Measurements from ENCODE around the gene ACAP2.
"Not testable (repeated sequence)": the region's sequence is repeated elsewhere in the genome, so short reads cannot be mapped to it uniquely, and the experiment has no call there.

The ACAP2 gene

DNA sequence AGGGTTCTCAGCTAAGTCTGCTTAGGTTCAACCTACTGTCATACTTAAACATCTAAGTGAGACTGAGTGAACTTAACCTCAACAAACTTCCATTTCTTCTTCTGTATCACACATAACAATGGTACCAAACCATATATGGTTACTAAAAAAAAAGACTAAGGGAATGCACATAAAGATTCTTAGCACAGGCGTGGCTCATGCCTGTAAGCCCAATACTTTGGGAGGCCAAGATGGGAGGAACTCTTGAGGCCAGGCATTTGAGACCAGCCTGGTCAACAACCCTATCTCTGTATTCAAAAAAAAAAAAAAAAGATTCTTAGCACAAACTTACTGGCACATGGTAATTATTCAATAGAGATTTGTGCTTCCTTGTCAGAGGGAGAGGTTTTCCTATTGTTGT lies 57.9 kb downstream of the ACAP2 start:
- no peak for DNase-seq

DNA sequence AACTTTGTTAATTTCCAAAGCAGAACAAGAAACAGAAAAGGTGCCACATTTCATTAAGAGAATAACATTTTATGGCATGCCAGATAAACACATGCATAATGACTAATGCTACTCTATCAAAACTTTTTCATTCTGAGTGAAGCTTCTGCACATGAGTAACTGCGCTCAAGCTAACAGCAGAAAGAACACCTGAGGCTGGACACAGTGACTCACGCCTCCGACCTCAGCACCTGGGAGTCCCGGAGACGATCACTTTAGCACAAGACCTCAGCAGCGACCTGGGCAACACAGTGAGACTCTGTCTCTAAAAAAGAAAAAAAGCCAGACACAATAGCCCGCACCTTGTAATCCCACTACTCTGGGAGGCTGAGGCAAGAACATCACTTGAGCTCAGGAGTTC lies 70.6 kb downstream of the ACAP2 start:
- DNase-seq: no peak

DNA sequence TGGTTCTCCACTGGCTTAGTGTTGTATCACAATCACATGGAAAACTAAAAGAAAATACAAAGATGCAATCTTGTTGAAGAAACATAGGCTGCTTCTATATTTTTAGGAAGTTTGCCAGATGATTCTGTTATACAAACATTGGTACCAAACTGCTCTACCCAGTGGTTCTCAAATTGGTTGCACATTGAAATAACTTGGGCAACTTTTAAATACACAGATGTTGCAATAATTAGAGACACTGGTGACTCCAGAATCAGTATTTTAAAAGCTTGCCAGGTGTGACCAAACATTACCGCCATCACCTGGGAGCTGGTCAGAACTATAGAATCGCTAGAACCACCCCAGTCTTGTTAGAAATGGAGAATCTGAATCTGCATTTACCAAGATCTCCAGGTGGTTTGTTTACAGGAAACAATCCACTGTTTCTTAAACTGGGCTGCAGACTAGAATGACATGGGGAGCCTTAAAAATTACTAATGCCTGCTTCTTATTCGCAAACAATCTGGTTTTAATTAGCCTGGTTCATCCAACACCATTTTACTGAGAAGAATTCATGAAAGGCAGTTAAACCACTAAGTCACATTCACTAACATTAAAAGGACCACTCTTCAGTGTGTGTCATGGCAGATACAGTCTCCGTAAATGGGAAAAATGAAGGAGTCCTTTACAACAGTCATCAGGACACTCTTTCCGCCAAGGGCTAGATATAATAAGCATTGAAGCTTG lies 76.5 kb downstream of the ACAP2 start:
- DNase-seq: no peak

DNA sequence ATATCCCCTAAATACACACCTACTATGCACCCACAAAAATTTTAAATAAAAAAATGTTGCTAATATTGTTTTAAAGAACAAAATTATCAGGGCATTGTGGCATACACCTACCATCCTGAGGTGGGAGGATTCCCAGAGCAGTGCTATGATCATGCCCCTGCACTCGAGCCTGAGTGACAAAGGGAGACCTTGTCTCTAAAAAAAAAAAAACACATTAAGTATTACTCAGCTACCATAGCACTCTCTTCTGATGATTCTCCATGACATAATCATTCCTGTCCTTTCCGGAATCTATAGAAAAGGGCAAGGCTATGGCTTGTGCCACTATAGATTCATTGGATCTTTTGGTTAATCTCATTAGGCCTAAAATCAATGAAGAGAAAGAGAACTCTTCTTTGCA lies 77.4 kb downstream of the ACAP2 start:
- no peak for DNase-seq

DNA sequence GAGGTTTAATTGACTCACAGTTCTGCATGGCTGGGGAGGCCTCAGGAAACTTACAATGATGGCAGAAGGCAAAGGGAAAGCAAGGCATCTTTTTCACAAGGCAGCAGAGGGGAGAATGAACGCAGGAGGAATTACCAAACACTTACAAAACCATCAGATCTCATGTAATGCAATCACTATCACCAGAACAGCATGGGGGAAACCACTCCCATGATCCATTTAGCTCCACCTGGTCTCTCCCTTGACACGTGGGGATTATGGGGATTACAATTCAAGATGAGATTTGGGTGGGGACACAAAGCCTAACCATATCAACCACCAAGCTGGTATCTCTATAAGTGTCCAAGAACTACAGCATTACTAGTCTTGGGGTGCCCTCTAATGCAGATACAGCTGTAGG lies 85.0 kb downstream of the ACAP2 start:
- DNase-seq: not testable (repeated sequence)

DNA sequence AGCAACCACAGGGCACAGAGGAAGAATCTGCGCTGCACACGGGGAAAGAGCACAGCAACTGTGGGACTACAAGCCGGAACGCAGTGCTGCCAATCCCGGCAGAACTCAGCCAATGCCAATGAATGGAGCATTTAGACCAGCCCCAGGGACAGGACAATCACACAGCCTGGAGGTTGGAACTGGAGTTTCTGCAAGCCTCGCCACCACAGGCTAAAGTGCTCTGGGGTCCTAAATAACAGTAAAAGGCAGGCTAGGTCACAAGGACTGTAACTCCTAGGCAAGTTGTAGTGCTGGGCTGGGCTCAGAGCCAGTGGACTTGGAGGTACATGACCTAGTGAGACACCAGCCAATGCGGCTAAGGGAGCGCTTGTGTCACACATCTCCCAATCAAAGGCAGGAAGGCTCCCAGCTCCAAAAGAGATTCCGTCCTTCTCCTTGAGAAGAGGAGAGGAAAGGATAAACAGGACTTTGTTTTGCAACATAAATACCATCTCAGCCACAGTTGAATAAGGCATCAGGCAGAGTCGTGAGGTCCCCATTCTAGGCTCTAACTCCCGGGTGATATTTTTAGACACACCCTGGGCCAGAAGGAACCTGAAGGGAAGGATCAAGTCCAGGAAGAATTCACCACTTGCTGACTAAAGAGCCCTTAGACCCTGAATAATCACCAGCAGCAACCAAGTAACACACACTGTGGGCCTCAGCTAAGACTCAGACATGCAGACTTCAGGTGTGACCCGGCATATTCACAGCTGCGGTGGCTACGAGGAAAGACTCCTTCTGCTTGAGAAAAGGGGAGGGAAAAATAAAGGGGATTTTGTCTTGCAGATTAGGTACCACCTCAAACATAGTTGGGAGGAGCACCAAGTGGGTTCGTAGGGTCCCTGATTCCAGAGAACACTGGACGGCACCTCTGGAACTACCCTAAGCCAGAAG lies 86.4 kb downstream of the ACAP2 start:
- no peak for DNase-seq

DNA sequence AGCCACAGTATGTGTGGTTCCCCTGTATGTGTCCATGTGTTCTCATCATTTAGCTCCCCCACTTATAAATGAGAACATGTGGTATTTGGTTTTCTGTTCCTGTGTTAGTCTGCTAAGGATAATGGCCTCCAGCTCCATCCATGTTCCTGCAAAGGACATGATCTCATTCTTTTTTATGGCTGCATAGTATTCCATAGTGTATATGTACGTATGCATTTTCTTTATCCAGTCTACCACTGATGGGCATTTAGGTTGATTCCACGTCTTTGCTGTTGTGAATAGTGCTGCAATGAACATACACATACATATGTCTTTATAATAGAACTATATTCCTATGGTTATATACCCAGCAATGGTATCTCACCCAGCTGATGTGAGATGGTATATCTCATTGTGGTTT lies 88.8 kb downstream of the ACAP2 start:
- DNase-seq: not testable (repeated sequence)

DNA sequence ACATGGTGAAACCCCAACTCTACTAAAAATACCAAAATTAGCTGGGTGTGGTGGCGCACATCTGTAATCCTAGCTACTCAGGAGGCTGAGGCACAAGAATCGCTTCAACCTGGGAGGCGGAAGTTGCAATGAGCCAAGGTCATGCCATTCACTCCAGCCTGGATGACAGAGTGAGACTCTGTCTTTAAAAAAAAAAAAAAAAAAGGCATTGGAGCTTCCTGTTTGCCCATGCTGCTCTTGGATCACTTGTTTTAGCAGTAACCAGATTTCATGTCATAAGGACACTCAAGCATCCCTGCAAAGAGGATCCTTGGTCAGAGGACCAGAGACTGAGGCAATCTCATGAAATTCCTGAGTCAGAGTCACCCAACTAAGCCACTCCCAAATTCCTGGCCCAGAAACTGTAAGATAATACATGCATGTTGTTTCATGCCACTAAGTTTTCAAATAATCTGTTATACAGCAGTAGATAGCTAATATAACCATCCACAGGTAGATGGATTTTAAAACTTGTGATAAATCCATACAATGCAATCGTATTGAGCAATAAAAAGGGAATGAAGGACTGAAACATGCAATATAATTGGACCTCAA lies 89.8 kb downstream of the ACAP2 start:
- no peak for DNase-seq

DNA sequence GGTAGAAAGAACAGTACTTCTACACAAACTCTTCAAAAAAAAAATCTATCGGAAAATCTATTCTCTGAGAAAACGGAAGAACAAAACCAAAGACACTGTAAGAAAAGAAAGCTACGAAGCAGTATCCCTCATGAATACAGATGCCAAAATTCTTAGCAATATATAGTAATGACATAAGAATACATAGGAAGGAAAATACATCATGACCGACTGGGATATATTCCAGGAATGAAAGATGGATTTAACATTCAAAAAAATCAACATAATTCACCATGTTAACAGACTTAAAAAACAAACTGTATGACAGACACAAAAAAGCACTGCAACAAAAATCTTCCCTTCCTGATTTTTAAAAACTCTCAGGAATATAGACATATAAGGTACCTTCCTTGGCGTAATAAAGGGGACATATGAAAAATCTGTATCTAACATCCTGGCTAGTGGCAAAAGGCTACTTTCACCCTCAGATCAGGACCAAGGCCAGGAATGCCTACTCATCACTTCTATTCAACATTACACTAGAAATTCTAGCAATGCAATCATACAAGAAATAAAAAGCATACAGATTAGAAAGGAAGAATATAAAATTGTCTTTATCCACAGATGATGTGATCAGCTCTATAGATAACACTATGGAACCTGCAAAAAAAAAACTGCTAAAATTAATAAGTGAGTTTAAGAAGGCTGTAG lies 94.2 kb downstream of the ACAP2 start:
- DNase-seq: no peak

DNA sequence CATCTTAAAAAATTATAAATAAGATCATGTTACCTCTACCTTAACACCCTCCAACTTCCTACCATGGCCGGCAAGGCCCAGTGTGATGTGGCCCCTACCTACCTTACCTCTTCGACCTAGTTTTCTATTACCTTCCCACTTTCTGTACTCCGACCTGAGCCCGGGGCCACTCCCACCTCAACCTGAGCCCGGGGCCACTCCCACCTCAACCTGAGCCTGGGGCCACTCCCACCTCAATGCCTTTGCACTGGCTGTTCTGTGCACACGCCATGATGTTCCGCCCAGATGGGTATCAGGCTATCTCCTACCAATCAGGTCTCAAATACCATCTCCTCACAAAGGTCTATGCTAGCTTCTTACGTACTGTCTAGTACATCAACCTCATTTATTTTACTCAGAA lies 105.1 kb downstream of the ACAP2 start:
- no peak for DNase-seq

DNA sequence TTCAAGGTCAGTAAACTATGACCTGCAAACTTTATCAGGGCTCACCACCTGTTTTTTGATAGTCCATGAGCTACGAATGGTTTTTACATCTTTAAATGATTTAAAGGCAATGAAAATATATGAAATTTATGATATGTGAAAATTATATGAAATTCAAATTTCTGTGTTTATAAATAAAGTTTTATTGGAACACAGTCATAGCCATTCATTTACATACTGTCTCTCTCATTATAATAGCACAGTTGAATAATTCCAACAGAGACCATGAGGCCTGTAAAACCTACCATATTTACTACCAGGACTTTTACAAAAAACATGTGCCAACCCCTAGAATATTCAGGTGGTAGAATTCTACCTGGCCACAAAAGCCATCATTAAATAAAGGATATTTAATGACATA lies 107.9 kb downstream of the ACAP2 start:
- DNase-seq: no peak

DNA sequence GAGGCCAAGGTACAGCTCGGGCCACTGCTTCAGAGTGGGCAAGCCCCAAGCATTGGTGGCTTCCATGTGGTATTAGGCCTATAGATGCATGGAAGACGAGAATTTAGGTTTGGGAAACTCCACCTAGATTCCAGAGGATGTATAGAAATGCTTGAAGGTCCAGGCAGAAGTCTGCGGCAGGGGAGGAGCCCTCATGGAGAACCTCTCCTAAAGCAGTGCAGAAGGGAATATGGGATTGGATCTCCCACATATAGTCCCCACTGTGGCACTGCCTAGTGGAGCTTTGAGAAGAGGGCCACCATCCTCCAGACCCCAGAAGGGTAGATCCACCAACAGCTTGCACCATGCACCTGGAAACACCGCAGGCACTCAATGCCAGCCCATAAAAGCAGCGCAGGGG lies 123.8 kb downstream of the ACAP2 start:
- no peak for DNase-seq

DNA sequence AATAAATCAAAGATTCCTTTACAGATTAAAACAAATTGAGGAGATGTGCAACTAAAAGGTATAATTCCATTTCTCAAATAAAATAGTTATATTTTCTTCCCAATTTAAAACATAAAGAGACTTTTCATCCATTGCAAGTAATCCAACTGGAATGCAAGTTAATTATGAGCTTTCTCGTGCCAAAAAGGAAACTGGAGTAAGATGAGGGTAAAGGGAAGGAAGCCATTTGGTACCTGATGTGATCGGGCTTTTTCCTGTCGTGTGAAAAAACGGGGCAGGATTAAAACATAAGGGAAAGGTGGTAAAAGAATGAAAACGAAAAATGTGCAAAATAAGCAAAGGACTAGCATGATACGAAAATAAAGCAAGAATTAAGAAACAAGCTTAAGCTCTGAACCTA lies 130.1 kb downstream of the ACAP2 start:
- no peak for DNase-seq

DNA sequence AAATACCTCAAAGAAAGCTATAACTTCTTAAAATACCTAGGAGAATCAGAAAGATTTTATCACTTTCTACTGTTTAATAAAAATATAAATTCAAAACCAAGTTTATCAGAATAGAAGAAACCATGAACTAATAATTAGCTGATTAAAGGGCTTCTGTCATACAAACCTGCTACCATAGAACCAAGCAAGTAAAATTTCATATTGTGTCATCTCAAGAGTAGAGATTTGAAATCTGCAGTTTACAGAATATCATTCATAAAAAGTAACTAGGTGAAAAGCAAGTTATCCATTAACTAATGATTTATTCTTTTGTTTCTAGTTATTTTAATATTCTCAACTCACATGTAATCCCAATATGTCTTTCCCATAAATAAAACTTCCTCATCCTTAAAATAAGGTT lies 135.1 kb downstream of the ACAP2 start:
- DNase-seq: no peak

DNA sequence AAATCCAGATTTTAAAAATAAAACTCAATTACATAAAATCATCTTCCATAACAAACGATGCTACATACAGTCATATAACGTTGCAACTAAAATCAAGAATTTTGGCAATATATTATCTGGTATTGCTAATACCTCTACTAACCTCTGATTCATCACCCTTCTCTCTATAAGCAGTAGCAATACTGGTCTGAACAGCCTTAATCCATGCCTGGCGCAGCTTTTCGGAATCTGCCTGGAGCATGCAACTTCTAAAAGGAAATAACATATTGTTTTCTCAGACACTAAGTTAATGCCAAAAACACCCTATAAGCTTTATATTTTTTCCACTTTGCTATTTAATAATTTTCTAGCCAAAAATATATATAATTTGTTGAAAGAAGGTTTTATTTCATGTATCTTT lies 136.5 kb downstream of the ACAP2 start:
- no peak for DNase-seq

DNA sequence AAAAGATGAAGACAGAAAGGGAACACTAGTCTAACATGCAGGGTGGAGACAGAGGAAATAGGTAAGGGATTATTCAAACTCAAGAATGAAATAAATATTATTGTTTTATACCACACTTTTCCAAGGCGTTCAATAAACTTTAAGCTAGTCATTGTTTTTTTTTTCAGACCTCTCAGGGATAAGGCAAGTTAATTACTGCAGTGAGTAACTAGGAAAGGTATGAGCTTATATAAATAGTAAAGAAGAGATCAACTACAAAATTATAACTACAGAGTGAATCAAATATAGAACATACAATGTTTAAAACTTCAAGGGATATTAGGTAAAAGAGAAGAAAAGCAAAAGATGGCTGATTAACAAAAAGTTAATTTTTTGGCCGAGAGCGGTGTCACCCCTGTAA lies 140.4 kb downstream of the ACAP2 start:
- DNase-seq: no peak

DNA sequence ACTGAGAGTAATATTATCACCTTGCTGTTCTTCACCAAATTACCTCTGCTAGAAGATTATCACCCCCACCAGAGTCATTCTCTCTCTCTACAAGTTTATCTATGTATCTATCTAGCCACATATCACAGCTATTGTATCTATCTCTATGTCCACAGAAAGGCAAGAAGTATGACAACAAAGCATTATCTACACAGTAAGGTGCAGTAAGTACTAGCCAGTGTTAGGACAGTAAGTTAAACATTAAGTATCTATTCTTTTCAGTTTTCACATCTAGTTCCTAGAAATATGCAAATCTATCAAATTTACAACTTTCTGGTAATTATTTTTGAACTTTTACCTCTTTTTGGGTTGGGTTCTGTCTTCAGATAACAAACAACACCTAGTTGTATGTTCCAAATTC lies 145.4 kb downstream of the ACAP2 start:
- DNase-seq: no peak

DNA sequence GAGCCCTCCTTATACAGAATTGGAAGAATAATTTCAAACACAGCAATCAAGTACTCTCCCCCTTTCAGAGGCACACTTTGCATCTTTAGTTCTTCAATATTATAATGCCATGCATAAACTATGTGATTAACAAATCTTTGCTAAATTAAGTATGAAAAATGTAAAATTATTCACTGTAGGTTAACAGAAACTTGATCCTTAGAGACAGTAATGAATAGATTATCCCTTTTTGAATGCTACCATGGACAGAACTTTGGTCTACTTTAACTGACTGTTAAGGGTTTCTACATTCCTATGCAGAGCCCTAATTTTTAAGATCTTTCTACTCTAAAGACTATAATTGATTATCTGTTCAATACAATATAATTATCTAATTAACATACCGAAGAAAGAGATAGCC lies 146.2 kb downstream of the ACAP2 start:
- no peak for DNase-seq

DNA sequence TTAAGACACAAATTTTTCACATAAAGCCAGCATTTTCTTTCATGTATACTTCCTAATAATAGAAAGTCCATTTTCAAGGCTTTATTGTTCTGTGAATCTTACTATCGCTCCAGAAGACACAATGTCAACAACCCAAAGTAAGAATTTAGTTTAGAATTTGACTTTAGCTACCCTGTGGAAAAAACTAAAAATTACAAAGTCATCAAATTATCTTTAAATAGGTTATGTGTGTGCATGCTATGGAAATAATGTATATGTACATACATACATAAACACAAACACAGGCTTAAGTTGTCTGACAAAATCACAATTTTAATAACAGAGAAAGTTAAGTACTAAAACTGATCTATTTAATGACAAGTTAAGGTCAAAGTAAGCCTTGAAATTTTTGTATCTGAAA lies 151.7 kb downstream of the ACAP2 start:
- DNase-seq: no peak

DNA sequence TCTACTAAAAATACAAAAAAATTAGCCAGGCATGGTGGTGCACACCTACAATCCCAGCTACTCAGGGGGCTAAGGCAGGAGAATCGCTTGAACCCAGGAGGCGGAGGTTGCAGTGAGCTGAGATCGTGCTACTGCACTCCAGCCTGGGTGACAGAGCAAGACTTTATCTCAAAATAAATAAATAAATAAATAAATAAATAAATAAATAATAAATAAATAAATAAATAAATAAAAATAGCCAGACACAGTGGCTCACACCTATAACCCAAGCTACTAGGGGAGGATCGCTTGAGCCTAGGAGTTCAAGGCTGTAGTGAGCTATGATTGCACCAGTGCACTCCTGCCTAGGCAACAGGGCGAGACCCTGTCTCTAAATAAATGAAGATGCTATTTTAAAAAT lies 152.2 kb downstream of the ACAP2 start:
- not testable (repeated sequence) for DNase-seq

DNA sequence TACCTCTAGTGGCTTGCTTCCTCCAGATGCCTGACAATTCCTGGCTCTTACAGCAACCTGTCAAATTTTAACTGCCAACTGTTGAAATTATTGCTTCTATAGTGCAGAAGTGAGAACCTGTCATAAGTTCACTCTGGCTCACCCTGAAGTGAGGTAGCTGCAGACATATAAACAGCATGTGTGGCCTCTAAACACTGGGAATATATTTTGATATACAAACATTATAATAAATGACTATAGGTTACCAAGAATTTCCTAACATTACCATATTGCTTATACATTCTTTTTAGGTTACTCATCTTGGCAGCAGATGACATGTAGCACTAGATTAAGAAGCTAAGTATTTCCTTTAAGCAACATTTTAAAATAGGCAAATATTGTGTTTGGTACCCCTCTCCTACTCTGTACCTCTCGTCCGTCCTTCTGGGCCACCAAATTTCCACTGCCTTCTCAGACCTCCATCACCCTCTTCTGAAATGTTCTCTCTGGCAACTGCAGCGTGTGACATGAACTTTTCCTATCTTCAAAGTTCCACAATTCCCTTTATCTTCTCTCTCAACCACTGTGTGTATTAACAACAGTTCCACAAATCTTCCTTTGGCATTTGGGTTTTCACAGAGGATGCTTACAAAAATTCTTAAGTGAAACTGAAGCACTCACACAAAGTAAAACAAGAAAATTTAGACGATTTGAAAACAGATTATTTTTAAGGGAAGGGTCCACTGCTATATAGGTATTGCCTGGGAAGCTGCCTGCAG lies 156.5 kb downstream of the ACAP2 start:
- no peak for DNase-seq

DNA sequence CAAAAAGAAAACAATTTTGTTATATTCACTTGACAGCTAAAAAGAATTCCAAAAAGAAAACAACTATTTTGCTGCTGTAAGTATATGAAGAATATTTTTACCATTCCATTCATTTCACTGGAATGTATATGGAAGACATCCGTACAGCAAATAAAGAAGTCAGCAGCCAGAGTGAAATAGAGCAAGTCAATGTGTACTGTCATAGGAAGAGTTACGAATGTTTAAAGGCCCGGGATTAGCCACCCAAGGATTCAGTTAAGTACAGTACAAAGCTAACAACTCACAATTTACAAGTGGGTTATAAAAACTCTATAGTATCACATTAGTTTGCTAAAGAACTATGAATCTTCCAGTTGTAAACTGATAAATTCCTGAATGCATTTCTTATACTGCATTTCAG lies 157.4 kb downstream of the ACAP2 start:
- DNase-seq: no peak

DNA sequence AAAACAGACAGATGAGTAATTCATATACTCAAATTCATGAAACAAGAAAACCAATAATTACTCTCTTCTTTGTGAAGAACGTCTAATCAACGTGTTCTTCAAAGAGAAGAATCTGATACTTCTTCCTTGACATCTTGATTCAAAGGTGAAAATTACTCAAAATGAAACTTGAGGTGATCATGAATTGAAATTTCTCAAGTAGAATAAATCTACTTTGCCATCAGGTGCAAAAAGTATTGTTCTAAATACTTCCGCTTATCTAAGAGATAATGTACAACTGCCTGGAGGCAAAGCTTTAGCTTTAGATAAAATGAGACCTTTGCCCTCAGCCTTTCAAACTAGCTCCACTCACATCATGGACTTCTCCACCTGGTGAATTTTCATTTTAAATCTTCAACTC lies 158.0 kb downstream of the ACAP2 start:
- no peak for DNase-seq
